SW480 (cell line): ENCODE data around the gene ODAD2.
"Not testable (repeated sequence)": the region's sequence is repeated elsewhere in the genome, so short reads cannot be mapped to it uniquely, and the experiment has no call there.

Experiments used
- DNase-seq: peaks from one replicate; pipeline ENCODE4 v3.0.0-alpha.2; 2016; ENCODE audit warnings: low spot score

Gene ODAD2

GRCh38 chr10:27998954-27999275 lies at the start of gene ODAD2:
Gene ODAD2 (minus strand): TSS chr10:27999079. CDS start chr10:27995142, 3,937 bp downstream.
- no peak for DNase-seq

GRCh38 chr10:28047061-28047460 lies 48.2 kb upstream of the ODAD2 start:
- DNase-seq, result no peak

GRCh38 chr10:28046579-28046978 lies 47.7 kb upstream of the ODAD2 start:
- DNase-seq, result no peak

GRCh38 chr10:28043941-28044340 lies 45.1 kb upstream of the ODAD2 start:
- DNase-seq, result no peak

- no peak for DNase-seq
Measured at GRCh38 chr10:28036587-28036986, 37.7 kb upstream of the ODAD2 start.

GRCh38 chr10:28020993-28021982 lies 22.4 kb upstream of the ODAD2 start:
- DNase-seq, result no peak

- no peak for DNase-seq
Measured at GRCh38 chr10:28020080-28020860, 21.4 kb upstream of the ODAD2 start.

- DNase-seq, result no peak
Measured at GRCh38 chr10:28014651-28015050, 15.8 kb upstream of the ODAD2 start.

- DNase-seq, result no peak
Measured at GRCh38 chr10:28012990-28013515, 14.2 kb upstream of the ODAD2 start.

GRCh38 chr10:28010821-28011220 lies 11.9 kb upstream of the ODAD2 start:
- DNase-seq, result no peak

- DNase-seq, result no peak
Measured at GRCh38 chr10:28008054-28008453, 9.2 kb upstream of the ODAD2 start.

- no peak for DNase-seq
Measured at GRCh38 chr10:28001353-28001752, 2.5 kb upstream of the ODAD2 start.

- DNase-seq, result no peak
Measured at GRCh38 chr10:27998178-27998953, 513 bp downstream of the ODAD2 start.

GRCh38 chr10:27997865-27998177 lies 1.1 kb downstream of the ODAD2 start:
- DNase-seq, result no peak

- DNase-seq, result no peak
Measured at GRCh38 chr10:27995311-27995710, 3.6 kb downstream of the ODAD2 start.

- DNase-seq, result not testable (repeated sequence)
Measured at GRCh38 chr10:27989357-27989756, 9.5 kb downstream of the ODAD2 start.

- no peak for DNase-seq
Measured at GRCh38 chr10:27986821-27987220, 12.1 kb downstream of the ODAD2 start.

GRCh38 chr10:27982875-27983543 lies 15.9 kb downstream of the ODAD2 start:
- DNase-seq, result no peak

- no peak for DNase-seq
Measured at GRCh38 chr10:27981744-27982143, 17.1 kb downstream of the ODAD2 start.

- not testable (repeated sequence) for DNase-seq
Measured at GRCh38 chr10:27970795-27971194, 28.1 kb downstream of the ODAD2 start.

- DNase-seq, result not testable (repeated sequence)
Measured at GRCh38 chr10:27969931-27970330, 28.9 kb downstream of the ODAD2 start.
